ENCODE results near the gene LRRC71.

GRCh38 chr1:156914440-156914856 lies 6.0 kb upstream of the LRRC71 start:
- TF ChIP-seq CTCF (conservative IDR thresholded peaks at IDR 0.05 in 1 of 2, IDR thresholded peaks at IDR 0.05 in 1 of 2; ENCODE audit: extremely low read depth in 1 of 2, insufficient read depth in 1 of 2, low read depth in 1 of 2, low read length in 2 of 2) (no peak), EZH2 (IDR thresholded peaks at IDR 0.05; ENCODE audit: borderline replicate concordance, low read length) (no peak)

Measured in mammary epithelial cell (primary cell).